Measurements from ENCODE around the gene GPC6.

GPC6 gene

DNA sequence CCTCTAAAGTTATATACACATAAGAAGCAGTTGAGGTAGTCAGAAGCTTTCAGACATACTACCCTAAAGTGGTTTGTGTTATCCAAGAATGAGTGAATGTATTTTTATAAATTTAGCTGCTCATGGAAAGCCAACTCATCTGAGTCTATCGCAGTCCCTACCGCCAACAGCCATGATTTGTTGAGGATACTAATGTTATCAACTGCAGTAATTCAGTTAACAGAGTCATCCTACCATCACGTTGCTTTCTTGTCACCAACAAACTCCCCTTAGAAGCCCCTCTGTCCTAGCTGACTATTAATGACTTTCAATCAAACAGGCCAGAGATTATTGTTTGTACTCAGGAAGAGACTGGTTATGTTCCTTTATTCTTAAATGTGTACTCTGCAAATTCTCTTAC is 1083.0 kb downstream of the GPC6 start:
- H3K9ac ChIP-seq (ENCODE audit: low read length): no peak overlapping the region
- H3K4ac ChIP-seq (ENCODE audit: low read depth, low read length): no peak overlapping the region
- no peak overlapping the region for H2AFZ ChIP-seq (ENCODE audit: insufficient read depth, low read length, poor library complexity)
- no peak overlapping the region for H4K91ac ChIP-seq (ENCODE audit: low read depth, low read length)
- H2BK12ac ChIP-seq (ENCODE audit: low read length): no peak overlapping the region
- peaks cover 0 to 2% of the 10 kb centered on the region in 2 experiments for H3K4me1 ChIP-seq (ENCODE audit: control insufficient read depth in 1 of 2, insufficient read depth in 2 of 2, low read length in 2 of 2)
- no peak overlapping the region for H4K12ac ChIP-seq (ENCODE audit: low read depth, low read length)
- no peak overlapping the region for H2AK5ac ChIP-seq (ENCODE audit: low read length)
- H3K36me3 ChIP-seq (ENCODE audit: control insufficient read depth in 1 of 2, insufficient read depth in 2 of 2, low read length in 2 of 2): no peaks in the 10 kb centered on the region
- peaks cover 6% of the 10 kb centered on the region for H3K79me1 ChIP-seq (ENCODE audit: low read length)
- no peak for DNase-seq
- no peak overlapping the region for H2BK120ac ChIP-seq (ENCODE audit: insufficient read depth, low read length, poor library complexity)
- H3K27ac ChIP-seq (ENCODE audit: low read depth, low read length): no peak overlapping the region
- H3K9me3 ChIP-seq (ENCODE audit: insufficient read depth, low read depth, low read length): no peaks in the 10 kb centered on the region
- no CpG with 5 or more reads among the region's 3 CpGs for whole genome bisulfite sequencing (ENCODE audit: extremely low coverage, insufficient coverage, insufficient read length)
- no peaks in the 10 kb centered on the region for H3K27me3 ChIP-seq (ENCODE audit: insufficient read depth, low read length)
- H2BK5ac ChIP-seq (ENCODE audit: low read depth, low read length, poor library complexity): no peak overlapping the region
- H3K18ac ChIP-seq (ENCODE audit: low read length): no peak overlapping the region
- no peaks in the 10 kb centered on the region for H3K79me2 ChIP-seq (ENCODE audit: control insufficient read depth, insufficient read depth, low read length, poor library complexity)
- no peak overlapping the region for H4K8ac ChIP-seq (ENCODE audit: low read depth, low read length)
- no peak overlapping the region for H3K14ac ChIP-seq (ENCODE audit: low read length)
- H3K4me3 ChIP-seq (ENCODE audit: low read depth, low read length): no peak overlapping the region
- H3K4me2 ChIP-seq (ENCODE audit: low read length): no peak overlapping the region
- no peak overlapping the region for H3K23ac ChIP-seq (ENCODE audit: low read length)

- Histone ChIP-seq H4K12ac (ENCODE audit: low read depth, low read length) (no peak overlapping the region), H3K9ac (ENCODE audit: low read length) (no peak overlapping the region), H3K9me3 (ENCODE audit: insufficient read depth, low read depth, low read length) (no peaks in the 10 kb centered on the region), H2AFZ (ENCODE audit: insufficient read depth, low read length, poor library complexity) (no peak overlapping the region), H3K36me3 (ENCODE audit: control insufficient read depth in 1 of 2, insufficient read depth in 2 of 2, low read length in 2 of 2) (no peaks in the 10 kb centered on the region), H2BK12ac (ENCODE audit: low read length) (no peak overlapping the region), H3K18ac (ENCODE audit: low read length) (no peak overlapping the region), H2AK5ac (ENCODE audit: low read length) (no peak overlapping the region), H3K79me1 (ENCODE audit: low read length) (peaks cover 5% of the 10 kb centered on the region), H2BK120ac (ENCODE audit: insufficient read depth, low read length, poor library complexity) (no peak overlapping the region), H3K14ac (ENCODE audit: low read length) (no peak overlapping the region), H3K4me1 (ENCODE audit: control insufficient read depth in 1 of 2, insufficient read depth in 2 of 2, low read length in 2 of 2) (peaks cover 0 to 2% of the 10 kb centered on the region in 2 experiments), H2BK5ac (ENCODE audit: low read depth, low read length, poor library complexity) (peak overlapping the region; percentile 63), H3K79me2 (ENCODE audit: control insufficient read depth, insufficient read depth, low read length, poor library complexity) (no peaks in the 10 kb centered on the region), H4K8ac (ENCODE audit: low read depth, low read length) (no peak overlapping the region), H4K91ac (ENCODE audit: low read depth, low read length) (no peak overlapping the region), H3K4me2 (ENCODE audit: low read length) (no peak overlapping the region), H3K23ac (ENCODE audit: low read length) (no peak overlapping the region), H3K27me3 (ENCODE audit: insufficient read depth, low read length) (no peaks in the 10 kb centered on the region), H3K4me3 (ENCODE audit: low read depth, low read length) (no peak overlapping the region), H3K4ac (ENCODE audit: low read depth, low read length) (no peak overlapping the region), H3K27ac (ENCODE audit: low read depth, low read length) (peak overlapping the region; percentile 11)
- WGBS (ENCODE audit: extremely low coverage, insufficient coverage, insufficient read length): no CpG with 5 or more reads among the region's 8 CpGs
- peak in 1 of 2 donors; percentile 4 for DNase-seq
Measured at GRCh38 chr13:94309997-94310855, 1083.6 kb downstream of the GPC6 start.

- H3K9me3 ChIP-seq (ENCODE audit: insufficient read depth, low read depth, low read length): no peaks in the 10 kb centered on the region
- no peak overlapping the region for H3K27ac ChIP-seq (ENCODE audit: low read depth, low read length)
- no peak overlapping the region for H2AFZ ChIP-seq (ENCODE audit: insufficient read depth, low read length, poor library complexity)
- no peak overlapping the region for H3K4me3 ChIP-seq (ENCODE audit: low read depth, low read length)
- no peaks in the 10 kb centered on the region for H3K36me3 ChIP-seq (ENCODE audit: control insufficient read depth in 1 of 2, insufficient read depth in 2 of 2, low read length in 2 of 2)
- H4K8ac ChIP-seq (ENCODE audit: low read depth, low read length): no peak overlapping the region
- H2BK5ac ChIP-seq (ENCODE audit: low read depth, low read length, poor library complexity): no peak overlapping the region
- no peak overlapping the region for H2BK120ac ChIP-seq (ENCODE audit: insufficient read depth, low read length, poor library complexity)
- peaks cover 5% of the 10 kb centered on the region for H3K79me1 ChIP-seq (ENCODE audit: low read length)
- no peak overlapping the region for H4K91ac ChIP-seq (ENCODE audit: low read depth, low read length)
- H3K4ac ChIP-seq (ENCODE audit: low read depth, low read length): no peak overlapping the region
- no peak overlapping the region for H3K4me2 ChIP-seq (ENCODE audit: low read length)
- H3K4me1 ChIP-seq (ENCODE audit: control insufficient read depth in 1 of 2, insufficient read depth in 2 of 2, low read length in 2 of 2): peaks cover 0 to 2% of the 10 kb centered on the region in 2 experiments
- no peak overlapping the region for H3K9ac ChIP-seq (ENCODE audit: low read length)
- WGBS (ENCODE audit: extremely low coverage, insufficient coverage, insufficient read length): no CpG with 5 or more reads among the region's 2 CpGs
- H3K18ac ChIP-seq (ENCODE audit: low read length): no peak overlapping the region
- no peak overlapping the region for H2BK12ac ChIP-seq (ENCODE audit: low read length)
- no peak overlapping the region for H2AK5ac ChIP-seq (ENCODE audit: low read length)
- no peaks in the 10 kb centered on the region for H3K27me3 ChIP-seq (ENCODE audit: insufficient read depth, low read length)
- no peak for DNase-seq
- no peak overlapping the region for H4K12ac ChIP-seq (ENCODE audit: low read depth, low read length)
- H3K14ac ChIP-seq (ENCODE audit: low read length): no peak overlapping the region
- no peaks in the 10 kb centered on the region for H3K79me2 ChIP-seq (ENCODE audit: control insufficient read depth, insufficient read depth, low read length, poor library complexity)
- H3K23ac ChIP-seq (ENCODE audit: low read length): no peak overlapping the region
Measured at GRCh38 chr13:94311893-94312292, 1085.3 kb downstream of the GPC6 start.

DNA sequence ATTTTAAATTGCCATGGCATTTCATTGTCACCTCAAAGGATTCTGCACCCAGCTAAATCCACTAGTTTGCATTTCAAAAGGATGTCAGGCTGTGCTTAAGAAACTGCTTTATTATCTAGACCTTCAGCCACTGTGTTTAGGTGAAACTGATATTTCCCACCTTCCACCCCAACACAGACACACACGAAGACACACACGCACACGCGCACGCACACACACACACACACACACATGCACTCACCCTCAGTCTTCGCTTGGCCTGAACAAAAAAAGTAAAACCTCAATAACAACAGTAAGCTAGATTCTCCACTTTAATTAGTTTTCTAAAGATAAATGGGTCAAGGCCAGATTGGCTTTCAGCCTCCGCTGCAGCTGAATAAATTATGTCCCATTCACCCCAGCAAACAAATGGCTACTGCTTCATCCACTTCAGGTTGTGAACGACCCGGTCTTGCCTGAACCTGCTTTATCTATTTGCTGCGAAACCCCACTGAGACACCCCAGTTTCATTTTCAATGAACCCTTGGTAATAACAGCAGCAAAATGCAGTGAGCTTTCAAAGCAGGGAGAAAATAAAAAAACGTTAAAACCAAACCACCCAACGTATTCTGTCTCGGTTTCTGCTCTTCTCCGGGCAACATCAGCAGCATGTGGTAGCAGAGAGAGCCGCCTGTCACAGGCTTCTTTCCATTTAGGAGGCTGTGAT is 1086.1 kb downstream of the GPC6 start:
- Histone ChIP-seq H3K4me2 (ENCODE audit: low read length) (no peak overlapping the region), H2AFZ (ENCODE audit: insufficient read depth, low read length, poor library complexity) (no peak overlapping the region), H4K91ac (ENCODE audit: low read depth, low read length) (no peak overlapping the region), H2BK5ac (ENCODE audit: low read depth, low read length, poor library complexity) (no peak overlapping the region), H3K23ac (ENCODE audit: low read length) (no peak overlapping the region), H2BK120ac (ENCODE audit: insufficient read depth, low read length, poor library complexity) (no peak overlapping the region), H3K27ac (ENCODE audit: low read depth, low read length) (no peak overlapping the region), H4K12ac (ENCODE audit: low read depth, low read length) (no peak overlapping the region), H2BK12ac (ENCODE audit: low read length) (no peak overlapping the region), H3K9ac (ENCODE audit: low read length) (no peak overlapping the region), H3K9me3 (ENCODE audit: insufficient read depth, low read depth, low read length) (no peaks in the 10 kb centered on the region), H3K79me2 (ENCODE audit: control insufficient read depth, insufficient read depth, low read length, poor library complexity) (no peaks in the 10 kb centered on the region), H3K36me3 (ENCODE audit: control insufficient read depth in 1 of 2, insufficient read depth in 2 of 2, low read length in 2 of 2) (no peaks in the 10 kb centered on the region), H3K14ac (ENCODE audit: low read length) (no peak overlapping the region), H4K8ac (ENCODE audit: low read depth, low read length) (no peak overlapping the region), H3K4me3 (ENCODE audit: low read depth, low read length) (no peak overlapping the region), H3K4ac (ENCODE audit: low read depth, low read length) (no peak overlapping the region), H3K27me3 (ENCODE audit: insufficient read depth, low read length) (no peaks in the 10 kb centered on the region), H2AK5ac (ENCODE audit: low read length) (no peak overlapping the region), H3K18ac (ENCODE audit: low read length) (no peak overlapping the region), H3K4me1 (ENCODE audit: control insufficient read depth in 1 of 2, insufficient read depth in 2 of 2, low read length in 2 of 2) (peaks cover 0 to 2% of the 10 kb centered on the region in 2 experiments), H3K79me1 (ENCODE audit: low read length) (peaks cover 5% of the 10 kb centered on the region)
- no CpG with 5 or more reads among the region's 15 CpGs for WGBS (ENCODE audit: extremely low coverage, insufficient coverage, insufficient read length)
- no peak for DNase-seq
